GM19240 (cell line): Measurements from ENCODE around the gene NAGA.
"Not testable (repeated sequence)": the region's sequence is repeated elsewhere in the genome, so short reads cannot be mapped to it uniquely, and the experiment has no call there.

ENCODE experiments used
- DNase-seq: peaks from one replicate; pipeline ENCODE4 v3.0.0; 2011; ENCODE audit warnings: low spot score; ENCODE audit not compliant: insufficient read length

The NAGA gene

DNA sequence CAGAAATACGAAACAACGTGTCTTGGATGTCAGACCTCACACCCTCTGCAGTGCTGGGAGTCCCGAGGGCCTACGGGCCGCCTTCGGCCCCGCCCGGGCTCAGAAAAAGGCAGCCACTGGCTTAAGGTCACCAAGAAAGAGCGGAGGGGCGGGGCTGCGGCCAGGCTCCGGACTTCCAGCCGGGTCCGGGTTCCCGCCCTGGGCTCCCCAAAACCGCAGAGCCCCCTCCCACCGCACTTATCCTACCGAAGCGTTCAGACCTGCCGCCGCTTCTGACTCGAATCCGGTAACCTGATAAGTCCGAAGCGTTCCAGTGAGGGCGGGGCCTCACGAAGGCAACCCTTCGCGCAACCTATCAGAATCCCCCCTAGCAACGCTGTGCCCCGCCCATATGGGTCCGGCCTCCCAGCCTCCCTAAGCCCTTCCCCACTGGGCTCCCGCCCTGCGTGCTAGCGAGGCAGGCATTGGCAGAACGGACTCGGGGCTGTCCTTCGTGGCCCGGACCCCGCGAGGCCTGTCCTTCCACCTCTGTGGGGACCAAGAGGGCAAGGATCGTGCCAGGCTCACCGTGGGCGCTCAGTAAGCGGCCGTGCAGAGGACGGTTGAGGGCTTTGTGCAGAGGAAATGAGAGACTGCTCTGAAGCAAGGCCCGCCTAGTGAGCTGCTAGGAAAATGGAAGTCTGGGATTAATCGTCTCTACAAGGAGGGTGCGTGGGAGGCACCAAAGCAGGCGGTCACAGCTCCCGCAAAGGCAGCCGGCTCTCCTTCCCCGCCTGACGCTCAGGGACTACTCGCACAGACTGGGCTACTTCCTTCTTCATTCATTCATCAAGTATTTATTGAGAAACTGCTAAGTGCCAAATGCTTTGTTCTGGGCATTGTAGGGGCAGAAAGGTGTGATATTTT, at the start of gene NAGA:
TSS of gene NAGA (minus strand) at position 296 of the 906 bp plus-strand sequence. CDS start 515 bp downstream, outside the sequence.
- peak; percentile 99 for DNase-seq

DNA sequence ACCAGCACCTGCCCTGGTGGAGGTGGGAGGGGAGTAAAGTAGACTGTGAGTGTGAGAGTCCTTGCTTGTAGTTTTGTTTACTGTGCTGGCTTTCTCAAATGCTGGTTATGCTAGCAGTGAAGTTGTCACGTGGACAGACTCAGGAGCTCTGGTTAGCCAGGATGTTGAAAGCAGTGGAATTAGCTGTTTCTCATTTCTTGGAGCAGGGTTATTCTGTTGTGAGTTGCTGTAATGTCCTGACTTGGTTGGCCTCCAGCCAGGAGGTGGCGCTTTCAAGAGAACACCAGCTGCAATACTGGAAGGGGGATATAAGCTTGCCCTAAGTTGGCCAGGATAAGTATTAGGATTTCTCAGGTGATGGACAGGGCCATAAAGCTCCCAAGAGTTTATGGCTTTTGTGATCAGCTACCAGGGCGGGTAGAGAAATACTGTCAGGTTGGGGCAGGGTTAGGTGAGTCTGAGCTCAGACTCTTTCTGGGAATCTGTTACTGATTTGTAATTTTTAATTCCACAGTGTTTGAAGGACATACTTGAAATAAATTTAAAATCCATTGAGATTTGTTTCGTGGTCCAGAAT, 46.3 kb upstream of the NAGA start:
- DNase-seq = no peak

DNA sequence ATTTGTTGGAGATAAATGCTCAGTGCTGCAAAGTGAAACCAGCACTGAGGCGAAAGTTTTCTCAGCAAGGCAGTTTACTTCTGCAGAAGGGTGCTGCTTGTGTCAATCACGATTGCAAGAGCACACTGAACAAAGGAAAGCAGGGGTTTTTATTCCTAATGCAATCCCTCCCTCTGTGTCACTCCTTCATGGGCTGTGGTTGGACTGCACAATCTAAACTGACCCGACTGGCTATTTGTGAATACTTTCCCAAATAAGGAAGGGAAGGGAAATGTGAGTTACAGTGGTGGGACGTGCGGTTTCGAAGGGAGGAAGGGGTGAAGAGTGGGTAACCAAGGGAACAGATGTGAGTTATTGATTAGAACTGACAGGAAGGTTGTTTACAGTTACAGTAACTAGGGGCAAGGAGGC, 44.8 kb upstream of the NAGA start:
- DNase-seq = not testable (repeated sequence)

DNA sequence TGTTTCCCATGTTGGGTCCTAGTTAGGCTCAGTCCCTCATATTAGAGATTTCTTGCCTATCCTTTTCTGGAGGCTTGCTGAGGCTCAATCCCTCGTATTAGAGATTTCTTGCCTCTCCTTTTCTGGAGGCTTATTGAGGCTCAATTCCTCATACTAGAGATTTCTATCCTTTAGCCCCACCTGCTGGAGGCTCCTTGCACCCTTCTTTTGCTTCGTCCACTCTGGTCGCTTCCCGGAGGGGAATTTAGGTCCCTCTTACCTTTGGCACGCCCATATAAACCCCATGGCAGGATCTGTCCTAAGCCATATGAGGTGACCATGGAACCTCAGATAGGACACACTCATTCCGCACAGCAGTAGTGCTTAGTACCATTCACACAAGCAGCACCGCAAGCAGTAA, 44.1 kb upstream of the NAGA start:
- DNase-seq = no peak

DNA sequence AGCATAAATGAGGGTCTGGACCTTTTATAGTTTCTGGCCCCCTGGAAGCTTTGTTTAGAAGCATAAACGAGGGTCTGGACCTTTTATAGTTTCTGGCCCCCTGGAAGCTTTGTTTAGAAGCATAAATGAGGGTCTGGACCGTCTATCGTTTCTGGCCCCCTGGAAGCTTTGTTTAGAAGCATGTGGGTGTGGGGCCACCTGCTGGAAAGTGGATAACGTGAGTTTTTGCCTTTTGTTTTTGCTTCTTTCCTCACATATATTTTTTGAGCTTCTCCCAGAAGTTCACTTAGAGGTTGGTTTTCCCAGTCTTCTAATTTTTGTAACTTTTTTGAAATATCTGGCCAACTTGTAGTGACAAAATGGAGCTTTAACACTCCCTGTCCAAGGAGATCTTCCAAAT, 42.2 kb upstream of the NAGA start:
- not testable (repeated sequence) for DNase-seq

DNA sequence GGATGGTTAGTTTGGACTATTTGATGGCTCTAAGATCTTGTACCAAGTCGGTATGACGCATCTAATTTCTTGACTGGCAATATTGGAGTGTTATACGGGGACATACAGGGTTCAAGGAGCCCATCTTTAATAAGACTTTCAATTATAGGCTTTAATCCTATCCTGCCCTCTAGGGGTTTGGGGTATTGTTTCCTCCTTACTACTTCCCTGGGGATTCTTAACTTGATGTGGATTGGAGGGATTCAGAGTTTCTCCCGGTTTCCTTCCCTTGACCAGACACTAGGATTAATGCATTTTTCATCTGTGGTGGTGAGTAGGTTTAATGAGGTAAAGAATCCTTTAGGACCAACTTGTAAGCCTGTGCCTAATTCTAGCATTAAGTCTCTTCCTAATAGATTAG, 41.2 kb upstream of the NAGA start:
- DNase-seq = no peak

DNA sequence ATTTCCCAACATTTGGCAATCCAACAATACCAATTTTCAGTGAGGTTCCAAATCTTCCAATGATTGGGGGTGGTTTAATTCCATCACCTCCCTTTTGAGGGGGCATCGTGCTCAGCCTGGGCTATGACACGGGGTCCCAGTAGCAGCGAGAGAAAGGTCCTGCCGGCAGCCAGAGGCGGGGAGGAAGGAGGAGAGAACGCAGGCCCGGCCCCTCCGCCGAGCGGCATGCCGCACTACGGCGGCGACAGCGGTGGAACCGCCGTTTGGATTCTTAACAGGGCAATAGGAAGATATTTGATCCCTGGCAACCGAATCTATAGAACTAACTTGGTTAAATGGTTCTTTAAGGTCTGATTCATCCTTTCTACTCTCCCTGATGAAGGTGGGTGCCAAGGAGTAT, 38.2 kb upstream of the NAGA start:
- DNase-seq = no peak

DNA sequence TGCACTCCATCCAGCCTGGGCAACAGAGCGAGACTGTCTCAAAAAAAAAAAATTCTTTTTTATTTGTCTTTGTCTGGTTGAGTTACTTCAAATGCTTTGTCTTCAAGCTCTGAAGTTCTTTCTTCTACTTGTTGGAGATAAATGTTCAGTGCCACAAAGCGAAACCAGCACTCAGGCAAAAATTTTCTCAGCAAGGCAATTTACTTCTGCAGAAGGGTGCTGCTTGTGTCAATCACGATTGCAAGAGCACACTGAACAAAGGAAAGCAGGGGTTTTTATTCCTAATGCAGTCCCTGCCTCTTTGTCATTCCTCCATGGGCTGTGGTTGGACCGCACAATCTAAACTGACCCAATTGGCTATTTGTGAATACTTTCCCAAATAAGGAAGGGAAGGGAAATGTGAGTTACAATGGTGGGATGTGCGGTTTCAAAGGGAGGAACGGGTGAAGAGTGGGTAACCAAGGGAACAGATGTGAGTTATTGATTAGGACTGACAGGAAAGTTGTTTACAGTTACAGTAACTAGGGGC, 33.8 kb upstream of the NAGA start:
- not testable (repeated sequence) for DNase-seq

DNA sequence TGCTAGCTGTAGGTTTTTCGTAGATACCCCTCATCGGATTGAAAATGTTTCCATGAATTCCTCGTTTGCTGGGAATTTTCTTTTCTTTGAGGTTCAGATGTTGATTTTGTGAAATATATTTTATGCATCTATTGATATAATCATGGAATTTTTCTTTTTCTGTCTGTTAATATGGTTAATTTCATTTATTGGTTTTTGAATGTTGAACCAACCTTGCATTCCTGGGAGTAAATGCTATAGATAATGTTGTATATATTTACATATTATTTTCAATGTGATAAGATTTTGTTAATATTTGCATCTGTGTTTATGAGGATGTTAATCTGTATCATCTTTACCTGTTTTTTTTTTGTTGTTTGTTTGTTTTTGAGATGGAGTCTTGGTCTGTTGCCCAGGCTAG, 30.6 kb upstream of the NAGA start:
- no peak for DNase-seq

DNA sequence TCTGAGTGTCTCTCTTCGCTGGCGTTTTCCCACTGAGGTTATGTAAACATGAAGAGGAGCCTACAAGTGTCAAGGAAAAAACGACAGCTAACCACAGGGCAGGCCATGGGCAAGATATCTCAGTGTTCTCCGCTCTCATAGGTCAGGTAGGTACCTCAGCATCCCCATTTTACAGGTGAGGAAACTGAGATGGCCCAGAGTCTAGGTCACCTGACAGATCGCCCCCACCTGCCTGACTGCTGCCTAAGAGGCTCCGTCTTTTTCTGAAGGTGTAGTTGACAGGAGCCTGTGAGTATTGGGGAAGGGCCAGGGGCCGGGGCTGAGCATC, 20.8 kb upstream of the NAGA start:
- no peak for DNase-seq

DNA sequence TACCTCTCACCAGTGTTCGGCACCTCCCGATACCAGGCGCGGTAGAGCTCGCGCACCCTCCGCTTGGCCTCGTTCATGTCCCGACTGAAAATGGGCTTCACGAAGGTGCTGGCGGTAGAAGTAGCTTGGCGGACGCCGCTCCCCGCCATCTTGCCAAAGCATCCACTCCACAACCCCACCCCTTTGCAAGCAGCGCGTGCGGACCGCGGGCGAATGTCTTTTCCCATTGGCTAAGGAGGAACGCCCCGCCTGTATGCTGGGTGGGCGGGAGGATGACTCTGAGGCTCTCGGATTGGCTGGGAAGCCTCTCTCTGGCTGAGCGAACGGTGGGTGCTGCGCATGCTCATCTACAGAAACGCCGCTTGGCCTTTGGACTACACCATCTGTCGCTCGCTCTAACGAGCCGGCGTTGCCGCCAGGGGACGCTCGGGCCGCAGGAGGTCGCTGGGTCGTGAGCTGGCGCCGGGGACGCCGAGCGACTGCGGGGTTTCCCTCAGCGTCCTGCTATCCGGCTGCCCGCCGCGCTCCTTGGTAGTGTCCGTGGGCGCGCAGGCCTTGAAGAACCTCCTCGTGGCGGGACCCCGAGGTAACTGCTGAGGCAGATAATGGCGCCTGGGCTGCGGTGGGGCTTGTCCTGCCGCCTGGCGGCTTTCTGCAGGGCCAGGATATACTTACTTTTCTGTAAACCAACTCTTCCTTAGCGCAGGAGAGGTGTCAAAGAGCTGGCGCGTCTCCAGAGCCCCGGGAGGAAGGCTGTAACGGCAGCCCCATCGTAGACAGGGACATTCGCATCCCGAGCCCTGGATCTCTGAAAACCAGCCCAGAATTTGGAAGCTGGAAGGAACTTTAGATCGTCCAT, 20.2 kb upstream of the NAGA start, which contains the start of gene NDUFA6:
TSS of gene NDUFA6 (minus strand) at position 177 of the 859 bp plus-strand sequence. CDS start at position 149, 28 bp downstream.
- DNase-seq = peak; percentile 90

DNA sequence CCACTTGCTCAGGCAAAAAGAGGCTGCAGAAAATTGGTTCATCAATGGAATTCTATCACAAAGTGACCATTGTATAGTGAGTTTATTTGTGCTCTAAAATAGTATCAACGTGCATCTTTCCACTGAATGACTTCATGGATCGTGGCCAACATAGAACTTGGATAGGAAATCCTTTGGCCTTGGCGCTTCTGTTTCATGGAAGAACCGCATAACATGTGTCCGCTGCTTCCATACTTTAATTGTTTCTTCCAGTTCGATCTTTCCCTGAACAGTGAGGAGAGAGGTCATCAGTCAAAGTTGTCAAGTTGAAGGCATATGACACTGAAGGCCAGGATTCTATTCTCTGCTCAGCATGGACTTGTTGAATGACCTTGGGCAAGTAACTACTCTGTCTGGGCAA, 15.4 kb upstream of the NAGA start:
- DNase-seq = no peak

DNA sequence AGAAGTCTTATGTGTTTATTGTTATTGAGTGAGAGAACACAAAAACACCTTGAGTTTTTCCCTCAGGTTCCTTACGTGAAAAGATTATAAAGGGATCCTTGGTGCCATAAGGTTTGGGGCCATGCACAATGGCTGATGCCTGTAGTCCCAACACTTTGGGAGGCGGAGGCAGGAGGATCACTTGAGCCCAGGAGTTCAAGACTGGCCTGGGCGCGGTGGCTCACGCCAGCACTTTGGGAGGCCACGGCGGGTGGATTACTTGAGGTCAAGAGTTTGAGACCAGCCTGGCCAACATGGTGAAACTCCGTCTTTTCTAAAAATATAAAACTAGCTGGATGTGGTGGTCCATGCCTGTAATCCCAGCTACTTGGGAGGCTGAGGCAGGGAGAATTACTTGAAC, 14.3 kb upstream of the NAGA start:
- no peak for DNase-seq

DNA sequence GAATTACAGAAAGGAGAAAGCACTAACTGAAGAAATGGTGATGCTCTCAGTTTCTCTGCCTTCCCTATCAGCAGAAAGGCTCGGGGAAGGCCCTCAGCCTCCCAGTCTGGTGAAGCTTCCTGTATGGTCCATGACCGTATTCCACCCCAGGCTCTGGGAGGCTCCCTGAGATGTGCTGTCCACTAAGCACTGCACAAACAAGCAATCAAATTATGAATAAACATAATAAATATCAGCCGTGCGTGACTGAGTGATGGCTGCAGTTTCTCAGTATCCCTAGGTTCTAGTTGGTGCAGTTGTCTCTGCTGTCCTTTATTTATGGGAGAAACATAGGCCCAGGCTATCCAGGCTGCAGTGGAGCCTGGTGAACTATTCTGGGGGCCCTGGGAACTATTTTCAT, 12.5 kb upstream of the NAGA start:
- DNase-seq = no peak

DNA sequence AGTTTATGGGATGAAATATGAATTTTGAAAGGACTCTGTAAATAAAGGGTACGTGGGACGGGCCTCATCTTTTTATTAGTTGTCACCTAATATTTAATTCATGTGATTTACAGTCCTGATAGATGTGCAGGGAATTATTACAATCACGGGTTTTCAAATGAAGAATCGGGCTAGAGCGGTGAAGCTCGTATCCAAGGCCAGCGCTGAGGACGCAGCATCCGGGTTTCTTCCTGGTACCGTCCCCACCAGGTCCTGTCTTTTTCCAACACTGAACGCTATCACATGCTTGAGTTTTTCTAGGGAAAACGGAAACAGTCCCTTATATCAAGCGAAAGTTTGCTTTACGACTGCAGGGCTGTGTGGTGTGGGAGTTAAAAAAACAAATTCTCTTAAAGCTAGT, 9.7 kb upstream of the NAGA start:
- no peak for DNase-seq

DNA sequence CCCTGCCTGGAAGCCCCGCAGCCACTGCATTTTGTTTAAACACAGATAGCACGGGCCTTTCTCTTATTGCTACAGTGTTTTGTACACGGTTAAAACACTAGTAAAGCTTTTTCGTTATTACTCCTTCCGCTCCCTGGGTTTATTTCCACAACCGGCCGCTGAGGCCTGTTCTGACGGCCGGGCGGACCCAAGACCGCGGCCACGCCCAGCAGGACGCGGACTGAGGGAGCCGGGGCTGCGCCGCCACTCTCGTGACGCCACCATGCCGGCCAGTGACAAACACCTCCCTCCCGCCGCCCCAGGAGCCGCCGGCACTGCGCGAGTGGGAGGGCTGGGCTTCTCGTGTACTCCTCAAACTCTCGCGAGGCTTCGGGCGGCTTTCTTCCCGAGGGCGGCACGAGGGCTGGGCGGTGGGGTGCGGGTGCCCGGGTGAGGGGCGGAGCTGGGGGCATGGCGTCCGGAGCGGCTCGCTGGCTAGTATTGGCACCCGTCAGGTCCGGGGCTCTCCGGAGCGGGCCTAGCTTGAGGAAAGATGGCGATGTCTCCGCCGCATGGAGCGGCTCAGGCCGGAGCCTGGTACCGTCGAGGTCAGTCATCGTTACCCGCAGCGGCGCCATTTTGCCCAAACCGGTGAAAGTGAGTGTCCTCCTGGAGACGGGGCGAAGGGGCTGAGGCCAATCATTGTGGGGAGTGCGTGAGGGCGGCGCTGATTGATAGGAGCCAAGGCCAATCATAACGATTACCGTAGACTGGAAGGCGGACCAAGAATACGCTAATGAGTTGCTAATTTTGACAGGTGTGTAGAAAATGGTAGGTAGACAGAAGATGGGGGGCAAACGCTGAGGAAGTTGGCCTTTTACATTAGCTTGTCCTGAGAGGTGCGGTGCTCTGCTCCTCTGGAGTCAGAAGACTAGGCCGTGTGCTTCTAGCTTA, 9.0 kb upstream of the NAGA start, which contains the start of gene SMDT1:
TSS of gene SMDT1 (plus strand) at position 382 of the 933 bp plus-strand sequence. CDS start at position 451, 69 bp downstream.
- peak; percentile 98 for DNase-seq

DNA sequence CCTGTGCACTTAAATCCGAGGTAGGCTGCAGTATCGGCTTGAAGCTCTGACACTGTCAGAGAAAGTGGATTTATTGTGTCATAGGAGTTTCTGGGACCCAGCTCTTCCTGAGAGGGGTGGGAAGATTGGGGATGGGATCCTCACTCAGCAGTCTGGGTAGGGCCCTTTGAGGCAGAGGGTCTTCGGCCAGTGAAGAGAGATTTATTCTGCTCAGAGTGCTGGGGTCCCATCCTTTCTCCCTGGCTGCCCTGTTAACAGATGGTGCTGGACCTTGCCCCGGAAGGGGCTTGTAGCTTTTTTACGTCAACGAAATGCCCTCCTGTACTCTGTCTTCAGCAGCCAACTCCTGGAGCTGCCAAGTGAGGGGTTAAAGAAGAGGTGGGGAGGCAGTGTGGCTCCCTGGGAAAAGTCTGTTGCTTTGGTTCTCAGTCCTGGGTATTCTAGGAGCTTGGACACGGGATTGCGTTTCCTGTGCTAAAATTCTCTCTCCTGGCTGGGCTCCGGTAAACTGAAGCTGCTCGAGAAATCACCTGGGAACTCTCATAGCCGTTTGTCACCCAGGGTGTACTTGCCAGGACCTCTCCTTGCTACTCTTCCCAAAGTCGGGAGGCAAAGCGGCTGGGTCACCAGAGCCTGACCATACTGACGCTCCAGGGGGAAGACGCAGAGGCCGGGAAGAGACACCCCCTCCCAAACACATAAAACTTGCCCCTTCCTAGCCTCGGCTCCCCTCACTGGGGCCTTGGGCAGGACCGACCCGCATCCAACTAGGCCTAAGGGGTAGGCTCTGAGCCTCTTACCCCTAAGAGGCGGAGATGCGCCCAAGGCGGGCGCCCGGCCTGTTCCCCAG, 8.1 kb upstream of the NAGA start:
- no peak for DNase-seq

DNA sequence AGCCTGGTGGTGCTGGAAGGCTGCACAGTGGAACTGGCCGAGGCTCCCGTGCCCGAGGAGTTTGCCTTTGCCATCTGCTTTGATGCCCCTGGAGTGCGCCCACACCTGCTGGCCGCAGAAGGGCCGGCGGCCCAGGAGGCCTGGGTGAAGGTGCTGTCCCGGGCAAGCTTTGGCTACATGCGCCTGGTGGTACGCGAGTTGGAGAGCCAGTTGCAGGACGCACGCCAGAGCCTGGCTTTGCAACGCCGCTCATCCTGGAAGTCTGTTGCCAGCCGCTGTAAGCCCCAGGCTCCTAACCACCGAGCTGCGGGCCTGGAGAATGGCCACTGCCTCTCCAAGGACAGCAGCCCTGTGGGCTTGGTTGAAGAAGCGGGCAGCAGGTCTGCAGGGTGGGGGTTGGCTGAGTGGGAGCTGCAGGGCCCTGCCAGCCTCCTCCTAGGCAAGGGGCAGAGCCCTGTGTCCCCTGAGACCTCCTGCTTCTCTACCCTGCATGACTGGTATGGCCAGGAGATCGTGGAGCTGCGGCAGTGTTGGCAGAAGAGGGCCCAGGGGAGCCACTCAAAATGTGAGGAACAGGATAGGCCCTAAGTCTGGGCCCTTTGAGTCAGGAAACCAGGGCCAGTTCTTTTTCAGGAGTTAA, 7.0 kb upstream of the NAGA start:
- no peak for DNase-seq
